Eye (tissue), 1 donor: ENCODE results near the gene TGOLN2.
"Not testable (repeated sequence)": the region's sequence is repeated elsewhere in the genome, so short reads cannot be mapped to it uniquely, and the experiment has no call there.

Experiments used
- DNase-seq: peaks from one replicate; pipeline ENCODE4 v3.0.0-alpha.2; 2015

TGOLN2 gene

DNA sequence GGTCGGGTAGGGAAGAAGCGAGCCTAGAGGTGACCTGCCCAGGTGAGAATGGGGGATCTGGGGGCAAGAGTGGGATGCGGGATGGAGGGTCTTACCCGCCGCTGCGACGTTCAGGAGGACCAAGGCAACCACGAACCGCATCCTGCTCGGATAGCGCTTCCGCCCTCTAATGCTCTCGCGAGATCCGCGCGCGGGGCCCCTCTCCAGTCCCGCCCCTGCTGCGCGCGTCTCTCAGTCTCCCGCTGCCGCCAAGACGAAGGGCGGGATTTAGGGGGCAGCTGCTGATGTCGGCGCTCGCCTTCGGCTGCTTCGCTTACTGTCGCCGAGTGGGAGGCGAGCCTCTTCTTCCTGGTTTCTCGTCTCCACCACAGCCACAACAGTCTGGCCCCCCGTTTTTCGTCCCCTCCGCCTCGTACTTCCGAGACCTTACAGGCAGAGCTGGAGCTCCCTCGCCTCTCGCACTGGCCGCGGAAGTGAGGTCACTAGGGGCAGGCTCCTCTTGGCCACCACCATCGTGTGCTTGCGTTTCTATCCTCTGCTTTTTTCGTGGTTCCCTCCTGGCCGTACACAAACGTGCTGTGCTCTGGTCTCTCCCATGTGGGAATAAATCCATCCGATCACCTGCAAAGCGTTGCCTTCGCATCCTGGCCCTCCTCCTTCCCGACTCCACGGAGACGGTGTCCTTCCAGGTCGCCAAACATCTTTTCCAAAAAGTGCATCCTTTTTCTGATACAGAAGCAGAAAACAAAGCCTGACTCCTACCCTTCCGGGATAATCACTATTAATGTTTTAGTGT lies at the start of gene TGOLN2:
TSS of gene TGOLN2 (minus strand) at position 168 of the 796 bp plus-strand sequence. CDS start at position 141, 27 bp downstream.
- peak; percentile 98 for DNase-seq

GRCh38 chr2:85377083-85377482 lies 49.3 kb upstream of the TGOLN2 start:
- DNase-seq = no peak

DNA sequence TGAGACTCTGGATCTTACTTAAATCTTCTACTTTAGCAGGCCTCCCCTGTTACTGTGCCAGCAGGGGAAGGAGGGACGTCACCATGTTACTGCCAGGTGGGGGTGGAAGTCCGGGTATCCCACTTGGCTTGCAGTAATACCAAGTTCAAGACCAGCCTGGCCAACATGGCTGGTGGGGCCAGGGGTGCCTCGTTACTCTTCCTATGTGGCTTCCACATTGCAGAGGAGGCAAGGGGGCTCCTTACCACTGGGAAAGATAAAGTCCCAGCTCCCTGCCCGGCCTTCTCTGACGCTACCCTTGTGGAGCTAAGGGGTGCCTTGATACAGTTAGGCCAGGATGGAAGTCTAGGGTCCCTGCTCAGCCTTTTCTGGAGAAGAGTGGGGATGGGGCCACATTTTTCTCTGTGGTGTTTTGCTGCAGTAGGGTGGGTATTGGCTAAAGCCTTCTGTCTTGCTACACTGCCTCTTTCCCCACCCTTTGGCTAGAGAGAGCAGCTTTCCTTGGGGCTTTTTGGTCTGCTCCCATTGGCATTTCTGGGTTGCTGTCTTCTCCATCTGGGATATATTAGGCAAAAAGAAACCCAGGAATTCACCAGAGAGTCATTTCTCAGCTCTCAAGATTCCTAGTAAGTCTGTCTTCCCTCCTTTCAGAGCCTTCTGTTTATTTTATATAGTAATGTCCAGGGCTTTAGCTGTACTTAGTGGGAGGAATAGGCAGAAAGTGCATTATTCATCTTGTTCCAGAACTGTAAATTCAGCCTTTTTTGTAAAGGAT lies 48.7 kb upstream of the TGOLN2 start:
- peak; percentile 20 for DNase-seq

GRCh38 chr2:85371045-85371444 lies 43.3 kb upstream of the TGOLN2 start:
- no peak for DNase-seq

GRCh38 chr2:85369500-85369899 lies 41.7 kb upstream of the TGOLN2 start:
- DNase-seq = no peak

GRCh38 chr2:85368921-85369320 lies 41.1 kb upstream of the TGOLN2 start:
- no peak for DNase-seq

DNA sequence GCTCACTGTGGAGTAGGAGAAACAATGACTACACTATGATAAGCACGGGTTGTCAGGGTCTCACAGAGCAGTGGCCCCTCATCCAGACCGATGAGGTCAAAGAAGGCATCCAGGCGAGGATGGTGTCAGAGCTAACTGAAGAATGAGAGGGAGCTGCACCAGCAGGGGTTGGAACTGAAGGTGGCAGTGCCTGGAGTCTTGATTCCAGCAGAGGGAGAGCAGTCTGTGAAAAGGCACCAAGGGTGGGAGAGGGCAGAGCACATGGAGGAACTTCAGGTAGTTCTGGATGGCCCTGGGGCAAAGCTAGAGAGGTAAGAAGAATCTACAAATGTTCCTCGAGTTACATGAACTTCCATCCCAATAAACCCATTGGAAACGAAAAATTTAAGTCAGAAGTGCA lies 39.4 kb upstream of the TGOLN2 start:
- no peak for DNase-seq

- DNase-seq = not testable (repeated sequence)
Measured at GRCh38 chr2:85362653-85363387, 35.0 kb upstream of the TGOLN2 start.

GRCh38 chr2:85357736-85358135 lies 29.9 kb upstream of the TGOLN2 start:
- no peak for DNase-seq

- no peak for DNase-seq
Measured at GRCh38 chr2:85356186-85356585, 28.4 kb upstream of the TGOLN2 start.

- no peak for DNase-seq
Measured at GRCh38 chr2:85355521-85355920, 27.7 kb upstream of the TGOLN2 start.

- DNase-seq = no peak
Measured at GRCh38 chr2:85355073-85355410, 27.3 kb upstream of the TGOLN2 start.

GRCh38 chr2:85354286-85355072 lies 26.7 kb upstream of the TGOLN2 start, which contains the start of the genes ELMOD3 and RETSAT:
Gene ELMOD3 (plus strand): TSS chr2:85354769. CDS start chr2:85357199, 2,430 bp downstream.
Gene RETSAT (minus strand): TSS chr2:85354528. CDS start chr2:85354507, 21 bp downstream.
- DNase-seq = peak; percentile 100

DNA sequence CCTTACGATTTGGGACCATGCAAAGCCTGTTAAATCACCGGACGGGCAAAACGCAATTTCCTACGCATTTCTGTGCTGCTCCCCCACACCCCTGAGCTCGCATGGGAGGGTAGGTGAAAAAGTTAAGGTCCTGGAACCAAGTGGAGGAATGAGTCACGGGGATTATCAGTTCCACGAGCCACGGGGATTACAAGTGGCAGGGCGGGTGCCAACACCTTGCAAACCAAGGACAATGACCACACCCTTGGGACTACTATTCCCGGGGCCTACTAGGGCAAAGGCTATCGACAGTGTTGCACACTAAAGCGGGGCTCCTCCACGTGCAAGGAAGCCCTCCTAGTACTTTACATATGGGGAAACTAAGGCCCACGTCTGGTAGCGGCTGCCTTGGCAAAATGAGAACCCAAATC lies 26.1 kb upstream of the TGOLN2 start:
- DNase-seq = peak; percentile 13

- DNase-seq = no peak
Measured at GRCh38 chr2:85347599-85347998, 19.8 kb upstream of the TGOLN2 start.

DNA sequence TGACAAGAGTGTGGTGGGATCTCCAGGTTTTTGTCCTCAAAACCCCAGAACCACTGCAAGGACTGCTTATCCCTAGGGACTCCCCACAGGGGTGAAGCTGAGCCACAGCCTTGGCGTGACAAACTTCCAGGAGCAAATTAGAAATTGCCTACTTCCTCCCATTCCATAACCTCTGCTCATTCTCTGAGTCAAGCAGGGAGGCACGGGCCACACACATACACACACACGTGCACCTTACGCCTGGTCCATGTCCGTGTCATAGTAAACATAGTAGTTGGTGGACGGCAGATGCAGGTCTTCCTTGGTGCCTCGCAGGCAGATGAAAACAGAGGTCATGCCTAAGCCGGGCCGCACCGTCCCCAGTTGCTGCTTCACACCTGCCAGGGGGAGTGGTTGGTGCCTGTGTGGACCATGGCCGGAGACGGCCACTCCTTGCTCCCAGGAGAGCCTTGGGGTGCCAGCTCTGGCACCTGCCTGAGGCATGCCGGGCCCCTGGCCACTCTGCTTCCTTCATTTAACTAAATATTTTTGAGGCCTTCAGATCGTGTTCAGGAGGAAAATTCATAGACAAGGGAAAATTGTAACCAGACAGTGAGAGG lies 16.7 kb upstream of the TGOLN2 start:
- no peak for DNase-seq

DNA sequence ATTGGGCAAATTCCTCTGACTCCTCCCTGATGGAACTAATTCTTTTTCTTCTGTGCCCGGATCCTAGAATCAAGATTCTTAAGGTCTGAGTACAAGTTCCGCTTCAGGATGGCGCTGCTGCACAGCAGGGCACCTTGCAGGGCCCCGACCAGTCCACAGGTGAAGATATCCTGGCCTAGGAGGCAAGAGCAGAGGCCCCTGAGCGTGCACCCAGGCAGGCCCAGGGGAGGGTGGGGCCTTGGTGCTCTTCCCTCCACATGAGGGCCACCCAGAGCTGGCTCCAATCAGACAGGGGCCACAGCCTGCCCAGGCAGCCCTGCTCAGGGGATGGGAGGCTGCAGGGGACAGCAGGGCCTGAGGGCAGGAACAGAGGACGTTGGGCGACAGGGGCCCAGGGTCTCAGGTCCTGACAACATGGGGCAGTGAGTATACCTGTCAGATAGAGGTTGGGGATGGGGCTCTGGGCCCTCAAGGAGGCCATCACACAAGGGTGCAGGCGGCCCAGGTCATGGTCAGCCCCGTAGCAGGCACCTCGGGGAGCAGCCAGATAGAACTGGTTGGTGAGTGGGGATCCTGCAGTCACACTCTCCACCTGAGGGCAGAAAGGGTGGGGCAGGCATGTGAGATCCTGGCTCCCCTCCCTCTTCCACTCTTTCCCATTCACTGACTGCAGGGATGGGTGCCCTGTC lies 15.6 kb upstream of the TGOLN2 start:
- DNase-seq = not testable (repeated sequence)

DNA sequence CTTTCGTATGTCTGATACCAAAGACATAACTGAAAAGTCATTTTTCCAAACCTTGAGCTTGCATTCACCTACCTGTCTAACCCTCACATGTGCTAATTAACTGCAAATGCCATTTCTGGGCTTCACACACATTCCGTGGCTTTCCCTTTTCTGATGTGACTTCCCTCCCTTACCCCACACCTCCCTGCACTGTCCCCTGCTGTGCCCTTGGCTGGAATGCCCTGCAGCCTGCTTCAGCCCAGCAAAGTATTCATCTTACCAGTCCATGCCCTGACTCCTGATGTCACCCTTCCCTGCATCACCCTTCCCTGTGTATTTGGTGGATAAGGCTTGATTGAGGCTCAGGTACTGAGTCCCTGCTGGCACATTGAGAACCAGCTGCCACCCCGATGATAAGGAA lies 14.4 kb upstream of the TGOLN2 start:
- no peak for DNase-seq

DNA sequence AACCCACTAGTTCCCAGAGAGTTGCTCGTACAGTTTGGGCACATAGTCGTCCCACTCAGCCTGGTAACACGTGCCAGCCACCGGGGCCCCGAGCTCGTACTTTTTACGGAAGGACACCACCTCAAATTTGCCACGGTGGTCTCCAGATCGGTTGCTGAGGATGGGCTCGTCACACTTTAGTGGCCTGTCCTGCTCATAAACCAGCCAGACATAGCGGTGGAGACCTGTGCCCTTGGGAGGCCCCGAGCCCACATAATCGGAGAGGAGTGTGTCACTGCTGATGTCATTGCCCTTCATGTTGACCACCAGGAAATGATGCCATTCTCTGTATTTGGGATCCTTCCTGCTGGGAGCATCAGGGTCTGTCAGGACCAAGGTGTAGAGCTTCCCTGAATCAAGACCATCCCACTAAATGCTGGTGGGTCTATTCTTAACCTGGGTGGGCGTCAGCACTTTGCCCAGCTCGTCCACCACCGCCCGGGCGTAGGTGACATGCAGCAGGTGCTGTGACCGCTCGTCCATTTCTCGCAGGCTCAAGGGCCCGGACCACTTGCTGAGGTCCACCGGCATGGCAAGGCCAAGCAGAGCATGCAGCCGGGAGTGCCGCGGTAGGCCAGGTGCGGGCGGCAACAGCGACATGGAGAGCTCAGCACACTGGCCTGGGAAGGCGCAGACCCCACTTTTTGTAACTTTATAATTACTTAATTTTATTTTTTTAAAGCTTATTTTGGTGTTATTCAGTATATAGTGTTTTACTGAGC lies 13.7 kb upstream of the TGOLN2 start:
- no peak for DNase-seq

DNA sequence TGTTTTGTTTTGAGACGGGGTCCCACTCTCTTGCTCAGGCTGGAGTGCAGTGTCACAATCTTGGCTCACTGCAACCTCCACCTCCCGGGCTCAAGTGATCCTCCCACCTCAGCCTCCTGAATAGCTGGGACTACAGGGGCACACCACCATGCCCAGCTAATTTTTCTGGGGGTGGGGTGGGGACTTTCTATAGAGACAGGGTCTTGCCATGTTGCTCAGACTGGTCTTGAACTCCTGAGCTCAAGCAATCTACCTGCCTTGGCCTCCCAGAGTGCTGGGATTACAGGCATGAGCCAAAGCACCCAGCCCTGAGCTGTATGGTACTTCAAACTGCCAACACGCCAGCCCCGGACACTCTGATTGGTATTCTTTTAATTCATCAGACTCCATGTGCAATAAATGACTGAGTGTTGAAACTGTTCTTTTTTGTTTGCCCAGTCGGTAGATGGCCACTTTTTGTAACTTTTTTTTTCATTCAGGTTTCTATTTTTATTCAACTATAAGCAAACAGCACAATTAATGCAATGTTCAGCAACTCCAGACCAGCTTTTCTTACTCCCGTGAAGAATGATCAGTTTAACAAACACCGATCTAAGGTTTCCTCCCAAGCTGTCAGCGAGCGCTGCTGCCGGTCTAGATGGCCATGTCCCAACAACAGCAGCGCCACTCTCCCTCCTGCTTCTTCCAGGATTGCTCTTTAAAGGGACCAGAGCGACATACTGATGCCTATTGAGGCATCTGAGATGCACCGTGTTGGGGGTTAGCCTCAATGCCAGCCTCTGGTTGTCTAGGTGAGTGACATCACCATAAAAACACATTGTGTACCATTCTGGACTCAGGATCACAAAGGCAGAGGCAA lies 12.5 kb upstream of the TGOLN2 start:
- no peak for DNase-seq
